Activated naive CD8-positive, alpha-beta T cell treated with anti-CD3 and anti-CD28 coated beads for 36 hours (primary cell): ENCODE measurements around the gene ZNF506. TPM values are rescaled to one million over a fixed set of nuclear protein-coding genes. Genes with fewer than 3 reads are reported as not detected.
"Not testable (repeated sequence)": the region's sequence is repeated elsewhere in the genome, so short reads cannot be mapped to it uniquely, and the experiment has no call there.

Source experiments
- DNase-seq: peaks from one replicate; pipeline ENCODE4 v3.0.0; 2021
- H3K27ac Mint-ChIP-seq: one replicate; pipeline ENCODE4 v1.8.0; 2022; ENCODE audit warnings: mild to moderate bottlenecking, moderate library complexity, mixed read lengths
- H3K27me3 Mint-ChIP-seq: one replicate; pipeline ENCODE4 v1.8.0; 2022; ENCODE audit warnings: mild to moderate bottlenecking, mixed read lengths
- H3K36me3 Mint-ChIP-seq: one replicate; pipeline ENCODE4 v1.8.0; 2021; ENCODE audit warnings: mild to moderate bottlenecking, mixed read lengths
- H3K4me1 Mint-ChIP-seq: one replicate; pipeline ENCODE4 v1.8.0; 2021; ENCODE audit warnings: mixed read lengths
- H3K4me3 Mint-ChIP-seq: one replicate; pipeline ENCODE4 v1.8.0; 2022; ENCODE audit warnings: mild to moderate bottlenecking, moderate library complexity, mixed read lengths
- H3K9me3 Mint-ChIP-seq: one replicate; pipeline ENCODE4 v1.8.0; 2022; ENCODE audit warnings: mixed read lengths
- total RNA-seq, 2 experiments: library from RNA; stranded (reverse); gene quantifications; one replicate each; pipeline ENCODE4 v1.2.3, GENCODE V29; 2021

ZNF506 gene
- total RNA-seq: 10 to 100 TPM; 28.4 to 31.5 TPM

DNA sequence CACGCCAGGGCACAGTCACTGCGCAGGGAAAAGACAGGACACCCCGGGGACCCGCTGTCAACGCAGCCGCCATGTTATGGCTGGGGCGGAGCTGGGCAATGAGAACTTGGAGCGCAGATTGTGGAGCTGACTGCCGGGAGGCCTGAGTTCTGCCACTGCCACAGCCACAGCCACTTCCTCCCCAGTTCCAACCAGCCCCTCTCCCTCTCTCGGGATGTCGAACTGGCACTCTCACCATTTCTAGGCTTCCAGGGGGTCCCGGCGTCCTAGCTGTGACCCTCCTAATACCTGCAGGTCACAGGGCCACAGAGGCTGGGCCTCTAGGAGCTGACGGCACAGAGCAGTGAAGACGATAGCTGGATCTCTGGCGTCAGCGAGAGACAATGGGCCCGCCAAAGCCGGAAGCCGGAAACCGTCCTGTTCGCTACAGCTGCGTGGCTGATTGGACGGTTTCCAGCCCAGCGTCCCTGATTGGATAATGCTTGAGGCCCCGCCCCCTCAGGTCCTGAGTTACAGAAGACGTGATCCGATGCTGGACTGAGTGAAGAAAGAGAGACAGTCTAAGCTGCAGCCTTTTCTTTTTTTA is at the start of gene ZNF506:
Gene ZNF506 (minus strand): TSS at position 385 of the 586 bp plus-strand sequence. CDS start 147 bp downstream, at position 238.
- peak within 1 kb of the TSS; percentile 99 for H3K4me3 Mint-ChIP-seq
- peaks cover 66% of the 10 kb centered on the region for H3K36me3 Mint-ChIP-seq
- H3K27me3 Mint-ChIP-seq: no peaks in the 10 kb centered on the region
- peak; percentile 97 for DNase-seq
- H3K9me3 Mint-ChIP-seq: peaks cover 38% of the 10 kb centered on the region
- peaks cover 42% of the 10 kb centered on the region for H3K4me1 Mint-ChIP-seq
- H3K27ac Mint-ChIP-seq: peak within 1 kb of the TSS; percentile 100

DNA sequence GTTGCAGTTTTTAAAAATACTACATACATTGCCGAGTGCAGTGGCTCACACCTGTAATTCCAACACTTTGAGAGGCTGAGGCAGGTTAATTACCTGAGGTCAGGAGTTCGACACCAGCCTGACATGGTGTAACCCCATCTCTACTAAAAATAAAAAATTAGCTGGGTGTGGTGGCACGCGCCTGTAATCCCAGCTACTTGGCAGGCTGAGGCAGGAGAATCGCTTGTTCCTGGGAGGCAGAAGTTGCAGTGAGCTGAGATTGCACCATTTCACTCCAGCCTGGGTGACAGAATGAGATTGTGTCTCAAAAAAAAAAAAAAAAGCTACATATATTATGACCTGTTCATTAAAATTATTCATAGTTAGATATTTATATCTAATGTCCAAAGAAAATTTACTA is 48.5 kb upstream of the ZNF506 start:
- not testable (repeated sequence) for H3K27ac Mint-ChIP-seq, H3K9me3 Mint-ChIP-seq, DNase-seq, H3K27me3 Mint-ChIP-seq, H3K4me3 Mint-ChIP-seq
- peaks cover 43% of the 10 kb centered on the region for H3K4me1 Mint-ChIP-seq
- peaks cover 44% of the 10 kb centered on the region for H3K36me3 Mint-ChIP-seq

DNA sequence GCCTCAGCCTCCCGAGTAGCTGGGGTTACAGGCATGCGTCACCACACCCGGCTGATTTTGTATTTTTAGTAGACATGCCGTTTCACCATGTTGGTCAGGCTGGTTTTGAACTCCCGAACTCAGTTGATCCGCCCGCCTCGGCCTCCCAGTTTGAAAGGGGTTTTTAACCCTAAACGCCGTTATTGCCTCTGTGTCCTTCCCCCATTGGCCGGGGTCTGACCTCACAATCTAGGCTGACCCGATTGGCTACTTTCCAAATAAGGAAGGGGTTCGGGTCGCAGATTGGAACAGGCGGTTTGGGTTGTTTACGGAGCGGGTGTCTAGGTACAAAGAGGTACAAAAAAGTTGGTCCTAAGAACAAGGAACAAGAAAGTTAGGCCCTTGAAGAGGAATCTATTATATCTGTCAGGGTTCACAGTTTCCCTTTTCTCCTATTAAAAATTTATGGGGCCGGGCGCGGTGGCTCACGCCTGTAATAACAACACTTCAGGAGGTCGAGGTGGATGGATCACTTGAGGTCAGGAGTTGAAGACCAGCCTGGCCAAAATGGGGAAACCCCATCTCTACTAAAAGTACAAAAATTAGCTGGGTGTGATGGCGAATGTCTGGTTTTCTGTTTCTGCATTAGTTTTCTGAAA is 45.2 kb upstream of the ZNF506 start:
- Mint-ChIP-seq H3K27me3 (no peaks in the 10 kb centered on the region), H3K27ac (peak overlapping the region; percentile 99), H3K4me3 (peak overlapping the region; percentile 100), H3K36me3 (peaks cover 14% of the 10 kb centered on the region), H3K4me1 (peaks cover 28% of the 10 kb centered on the region), H3K9me3 (peaks cover 2% of the 10 kb centered on the region)
- peak; percentile 53 for DNase-seq

GRCh38 chr19:19865750-19866610 is 44.4 kb upstream of the ZNF506 start, which contains the start of gene ZNF253:
ZNF253 (plus strand) TSS chr19:19865882; CDS start chr19:19865997, 115 bp downstream.
- H3K27ac Mint-ChIP-seq: peak within 1 kb of the TSS; percentile 99
- H3K27me3 Mint-ChIP-seq: no peaks in the 10 kb centered on the region
- peaks cover 13% of the 10 kb centered on the region for H3K36me3 Mint-ChIP-seq
- peak within 1 kb of the TSS; percentile 100 for H3K4me3 Mint-ChIP-seq
- H3K4me1 Mint-ChIP-seq: peaks cover 24% of the 10 kb centered on the region
- peaks cover 2% of the 10 kb centered on the region for H3K9me3 Mint-ChIP-seq
- DNase-seq: peak; percentile 95

DNA sequence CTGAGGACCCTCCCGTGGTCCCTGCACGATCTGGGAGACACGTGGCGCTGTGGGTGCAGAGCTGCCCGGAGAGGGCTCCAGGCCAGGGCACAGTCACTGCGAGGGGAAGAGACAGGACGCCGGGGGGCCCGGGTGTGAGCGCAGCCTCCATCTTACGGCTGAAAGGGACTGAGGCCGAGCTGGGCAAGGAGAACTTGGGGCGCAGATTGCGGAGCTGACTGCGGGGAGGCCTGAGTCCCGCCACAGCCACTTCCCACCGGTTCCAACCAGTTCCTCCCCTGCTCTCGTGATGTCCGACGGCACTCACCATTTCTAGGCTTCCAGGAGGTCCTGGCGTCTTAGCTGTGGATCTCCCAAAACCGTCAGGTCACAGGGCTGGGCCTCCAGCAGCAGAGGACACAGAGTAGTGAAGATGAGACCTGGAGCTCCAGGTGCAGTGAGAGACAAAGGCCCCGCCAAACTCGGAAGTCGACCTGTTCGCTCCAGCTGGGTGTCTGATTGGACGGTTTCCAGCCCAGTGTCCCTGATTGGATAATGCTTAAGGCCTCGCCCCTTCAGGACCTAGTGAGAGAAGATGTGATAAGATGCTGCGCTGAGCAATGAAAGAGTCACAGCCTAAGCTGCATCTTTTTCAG is 39.3 kb upstream of the ZNF506 start:
- no peaks in the 10 kb centered on the region for H3K27me3 Mint-ChIP-seq
- peak overlapping the region; percentile 90 for H3K4me3 Mint-ChIP-seq
- H3K36me3 Mint-ChIP-seq: peaks cover 47% of the 10 kb centered on the region
- peak overlapping the region; percentile 84 for H3K27ac Mint-ChIP-seq
- peaks cover 2% of the 10 kb centered on the region for H3K9me3 Mint-ChIP-seq
- H3K4me1 Mint-ChIP-seq: peaks cover 8% of the 10 kb centered on the region
- DNase-seq: peak; percentile 67

GRCh38 chr19:19858751-19859150 is 37.2 kb upstream of the ZNF506 start:
- Mint-ChIP-seq H3K27ac (no peak overlapping the region), H3K36me3 (peaks cover 54% of the 10 kb centered on the region), H3K4me3 (peak overlapping the region; percentile 48), H3K9me3 (peaks cover 4% of the 10 kb centered on the region), H3K4me1 (peaks cover 8% of the 10 kb centered on the region), H3K27me3 (no peaks in the 10 kb centered on the region)
- DNase-seq: no peak

- H3K9me3 Mint-ChIP-seq, H3K27me3 Mint-ChIP-seq, H3K27ac Mint-ChIP-seq, H3K4me3 Mint-ChIP-seq, H3K4me1 Mint-ChIP-seq, DNase-seq: not testable (repeated sequence)
- H3K36me3 Mint-ChIP-seq: peaks cover 28% of the 10 kb centered on the region
Measured at GRCh38 chr19:19851740-19852139, 30.2 kb upstream of the ZNF506 start.

DNA sequence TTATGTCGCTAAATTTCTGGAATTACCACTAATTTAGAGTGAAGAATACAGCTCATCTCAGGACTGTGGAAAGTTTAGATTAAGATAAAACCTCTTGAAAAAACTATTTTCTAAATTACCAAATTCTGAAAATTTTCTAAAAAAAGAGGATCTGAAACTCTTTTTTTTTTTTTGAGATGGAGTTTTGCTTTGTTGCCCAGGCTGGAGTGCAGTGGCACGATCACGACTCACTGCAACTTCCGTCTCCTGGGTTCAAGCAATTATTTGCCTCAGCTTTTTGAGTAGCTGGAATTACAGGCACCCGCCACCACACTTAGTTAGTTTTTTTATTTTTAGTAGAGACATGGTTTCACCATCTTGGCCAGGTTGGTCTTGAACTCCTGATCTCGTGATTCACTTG is 27.5 kb upstream of the ZNF506 start:
- no peak overlapping the region for H3K4me3 Mint-ChIP-seq
- no peaks in the 10 kb centered on the region for H3K4me1 Mint-ChIP-seq
- no peaks in the 10 kb centered on the region for H3K27me3 Mint-ChIP-seq
- no peak for DNase-seq
- H3K9me3 Mint-ChIP-seq: peaks cover 7% of the 10 kb centered on the region
- no peak overlapping the region for H3K27ac Mint-ChIP-seq
- peaks cover 20% of the 10 kb centered on the region for H3K36me3 Mint-ChIP-seq

DNA sequence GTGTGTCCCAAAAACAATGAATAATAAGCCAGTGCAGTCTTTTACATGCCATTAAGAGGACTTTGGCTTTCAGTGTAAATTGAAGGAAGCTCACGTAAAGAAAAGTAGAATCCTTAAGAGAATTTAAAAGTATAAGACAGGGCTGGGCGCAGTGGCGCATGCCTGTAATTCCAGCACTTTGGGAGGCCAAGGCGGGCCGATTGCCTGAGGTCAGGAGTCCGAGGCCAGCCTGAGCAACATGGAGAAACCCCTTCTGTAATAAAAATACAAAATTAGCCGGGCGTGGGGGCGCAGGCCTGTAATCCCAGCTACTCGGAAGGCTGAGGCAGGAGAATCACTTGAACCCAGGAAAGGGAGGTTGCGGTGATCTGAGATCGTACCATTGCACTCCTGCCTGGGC is 26.2 kb upstream of the ZNF506 start:
- Mint-ChIP-seq H3K36me3 (peaks cover 26% of the 10 kb centered on the region), H3K27ac (no peak overlapping the region), H3K4me3 (no peak overlapping the region), H3K9me3 (peaks cover 7% of the 10 kb centered on the region), H3K27me3 (no peaks in the 10 kb centered on the region), H3K4me1 (no peaks in the 10 kb centered on the region)
- DNase-seq: no peak

- Mint-ChIP-seq H3K4me3 (no peak overlapping the region), H3K4me1 (no peaks in the 10 kb centered on the region), H3K27ac (no peak overlapping the region), H3K36me3 (peaks cover 31% of the 10 kb centered on the region), H3K27me3 (no peaks in the 10 kb centered on the region), H3K9me3 (peaks cover 30% of the 10 kb centered on the region)
- no peak for DNase-seq
Measured at GRCh38 chr19:19835560-19836038, 14.0 kb upstream of the ZNF506 start.

DNA sequence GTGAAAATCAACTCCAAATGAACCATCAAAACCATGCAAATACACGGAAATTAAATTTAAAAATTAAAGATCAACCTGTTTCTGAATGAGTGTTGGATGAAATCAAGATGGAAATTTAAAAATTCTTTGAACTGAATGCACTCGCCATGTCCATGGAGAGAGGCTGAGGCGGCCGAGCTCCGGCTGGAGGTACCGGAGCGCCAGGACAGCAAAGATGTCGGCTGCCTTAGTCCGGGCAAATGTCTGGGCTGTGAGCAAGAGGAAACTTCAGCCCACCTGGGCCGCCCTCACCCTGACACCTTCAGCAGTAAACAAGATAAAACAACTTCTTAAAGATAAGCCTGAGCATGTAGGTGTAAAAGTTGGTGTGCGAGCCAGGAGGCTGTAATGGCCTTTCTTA is 5.3 kb upstream of the ZNF506 start:
- no peak overlapping the region for H3K4me3 Mint-ChIP-seq
- peaks cover 11% of the 10 kb centered on the region for H3K4me1 Mint-ChIP-seq
- peaks cover 38% of the 10 kb centered on the region for H3K36me3 Mint-ChIP-seq
- H3K27me3 Mint-ChIP-seq: no peaks in the 10 kb centered on the region
- peaks cover 54% of the 10 kb centered on the region for H3K9me3 Mint-ChIP-seq
- no peak overlapping the region for H3K27ac Mint-ChIP-seq
- no peak for DNase-seq

DNA sequence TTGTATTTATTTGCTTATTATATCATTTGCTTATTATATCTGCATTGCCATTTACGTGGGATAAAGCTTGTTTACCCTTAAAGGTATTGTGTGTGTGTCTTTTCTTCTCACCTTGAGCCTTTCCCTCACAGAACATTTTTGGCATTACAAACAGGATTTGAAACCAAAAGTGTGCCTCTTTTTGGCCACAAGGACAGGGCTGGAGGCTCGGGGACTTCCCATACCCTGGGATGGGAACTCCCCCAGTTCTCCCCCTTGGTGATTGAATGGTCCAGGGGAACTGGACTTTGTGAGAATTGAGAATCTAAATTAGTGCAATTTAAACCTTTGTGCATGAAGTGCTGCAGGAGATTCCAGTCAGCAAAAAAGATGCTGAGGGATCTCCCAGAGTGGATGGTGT is 2.4 kb upstream of the ZNF506 start:
- peaks cover 52% of the 10 kb centered on the region for H3K36me3 Mint-ChIP-seq
- no peak overlapping the region for H3K4me3 Mint-ChIP-seq
- DNase-seq: peak; percentile 17
- peaks cover 48% of the 10 kb centered on the region for H3K9me3 Mint-ChIP-seq
- peaks cover 23% of the 10 kb centered on the region for H3K4me1 Mint-ChIP-seq
- H3K27ac Mint-ChIP-seq: peak overlapping the region; percentile 45
- H3K27me3 Mint-ChIP-seq: no peaks in the 10 kb centered on the region

GRCh38 chr19:19821976-19822375 is 426 bp upstream of the ZNF506 start:
- peaks cover 65% of the 10 kb centered on the region for H3K36me3 Mint-ChIP-seq
- DNase-seq, H3K27me3 Mint-ChIP-seq: not testable (repeated sequence)
- peak overlapping the region; percentile 99 for H3K4me3 Mint-ChIP-seq
- H3K4me1 Mint-ChIP-seq: peaks cover 40% of the 10 kb centered on the region
- H3K9me3 Mint-ChIP-seq: peaks cover 42% of the 10 kb centered on the region
- peak overlapping the region; percentile 100 for H3K27ac Mint-ChIP-seq

DNA sequence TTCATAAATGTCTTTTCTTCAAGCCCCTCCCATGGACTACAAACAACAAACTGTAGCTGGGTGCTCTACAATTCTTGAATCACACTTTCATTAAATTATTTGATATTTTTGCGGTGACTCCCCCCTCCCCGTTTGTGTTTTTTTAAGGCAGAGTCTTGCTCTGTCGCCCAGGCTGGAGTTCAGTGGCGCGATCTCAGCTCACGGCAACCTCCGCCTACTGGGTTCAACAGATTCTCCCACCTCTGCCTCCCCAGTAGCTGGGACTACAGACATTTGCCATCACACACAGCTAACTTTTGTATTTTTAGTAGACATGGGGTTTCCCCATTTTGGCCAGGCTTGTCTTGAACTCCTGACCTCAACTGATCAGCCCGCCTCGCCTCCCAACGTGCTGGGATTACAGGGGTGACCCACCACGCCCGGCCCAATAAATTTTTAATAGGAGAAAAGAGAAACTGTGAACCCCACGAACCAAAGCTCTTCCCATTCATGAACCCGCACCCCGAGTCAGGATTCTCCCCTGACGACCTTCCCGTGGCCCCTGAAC is 703 bp downstream of the ZNF506 start:
- Mint-ChIP-seq H3K9me3 (peaks cover 34% of the 10 kb centered on the region), H3K27ac (peak overlapping the region; percentile 100), H3K4me1 (peaks cover 42% of the 10 kb centered on the region), H3K27me3 (no peaks in the 10 kb centered on the region), H3K36me3 (peaks cover 69% of the 10 kb centered on the region), H3K4me3 (peak overlapping the region; percentile 99)
- peak; percentile 17 for DNase-seq
